K562 (cell line): ENCODE results near the gene FUZ. TPM values are rescaled to one million over a fixed set of nuclear protein-coding genes. Genes with fewer than 3 reads are reported as not detected.

Experiments
- ATF1 ChIP-seq, 2 experiments: fragments of 450-650 bp in 1 of 2; IDR thresholded peaks; 2 replicates each; pipeline ENCODE4 v1.6.1; 2016; ENCODE audit warnings: missing compliant biosample characterization in 1 of 2, missing genetic modification characterization in 1 of 2
- ATF2 ChIP-seq: sonication (generic); formaldehyde crosslinking; IDR thresholded peaks from 2 replicates; pipeline ENCODE4 v1.8.1; 2022; ENCODE audit warnings: missing genetic modification reagents
- ATF7 ChIP-seq: fragments of 450-650 bp; IDR thresholded peaks from 2 replicates; pipeline ENCODE4 v1.7.1; 2014; ENCODE audit warnings: mild to moderate bottlenecking, moderate library complexity
- CBFB ChIP-seq: sonication (generic); formaldehyde crosslinking; IDR thresholded peaks from 2 replicates; pipeline ENCODE4 v1.4.0; 2020; ENCODE audit warnings: mild to moderate bottlenecking, missing genetic modification reagents
- CCAR2 ChIP-seq: fragments of 200-400 bp; formaldehyde crosslinking; IDR thresholded peaks from 2 replicates; pipeline ENCODE4 v1.6.1; 2017; ENCODE audit warnings: mild to moderate bottlenecking, low read depth, low read length
- E2F3 ChIP-seq: fragments of 250-450 bp; sonication (Bioruptor Pico); IDR thresholded peaks from 2 replicates; pipeline ENCODE4 v1.4.0; 2020; ENCODE audit warnings: mild to moderate bottlenecking
- GTF2E2 ChIP-seq: fragments of 200-800 bp; sonication (Bioruptor generic); IDR thresholded peaks from 2 replicates; pipeline ENCODE4 v1.6.1; 2016; ENCODE audit warnings: missing genetic modification characterization, missing compliant biosample characterization
- HNRNPUL1 ChIP-seq: fragments of 200-400 bp; formaldehyde crosslinking; IDR thresholded peaks from 2 replicates; pipeline ENCODE4 v1.6.1; 2017; ENCODE audit warnings: low read length
- KAT8 ChIP-seq: fragments of 450-650 bp; IDR thresholded peaks from 2 replicates; pipeline ENCODE4 v1.6.1; 2016; ENCODE audit warnings: low read depth, mild to moderate bottlenecking
- KDM1A ChIP-seq, 2 experiments: fragments of 450-650 bp; IDR thresholded peaks; 2 replicates each; pipeline ENCODE4 v1.6.1; 2016; ENCODE audit warnings: mild to moderate bottlenecking in 2 of 2
- MEF2D ChIP-seq: conservative IDR thresholded peaks from 2 replicates; pipeline ENCODE4 v1.6.1; 2016; ENCODE audit warnings: low read depth, missing genetic modification characterization, missing compliant biosample characterization
- MLLT1 ChIP-seq, 2 experiments: fragments of 450-650 bp; IDR thresholded peaks; 2 replicates each; pipeline ENCODE4 v1.6.1; 2016
- NFE2L1 ChIP-seq: fragments of 450-650 bp; IDR thresholded peaks from 2 replicates; pipeline ENCODE4 v1.6.1; 2016; ENCODE audit warnings: missing genetic modification characterization, low read depth, mild to moderate bottlenecking, missing compliant biosample characterization, moderate library complexity, borderline replicate concordance
- RAD21 ChIP-seq, 2 experiments: fragments of 250-450 bp in 1 of 2; fragments of 450-650 bp in 1 of 2; sonication (Bioruptor Pico) in 1 of 2; formaldehyde crosslinking in 1 of 2; IDR thresholded peaks in 1 of 2; conservative IDR thresholded peaks in 1 of 2; 2 replicates each; pipeline versions ENCODE4 v1.4.0 to v1.8.0; 2020 to 2022; ENCODE audit warnings: mild to moderate bottlenecking in 2 of 2, moderate library complexity in 1 of 2
- TEAD1 ChIP-seq, 2 experiments: fragments of 450-650 bp in 1 of 2; sonication (generic) in 1 of 2; formaldehyde crosslinking; IDR thresholded peaks; 2 replicates each; pipeline versions ENCODE4 v1.4.0 to v1.8.0; 2020 to 2022; ENCODE audit warnings: mild to moderate bottlenecking in 2 of 2, missing genetic modification reagents in 1 of 2
- TEAD4 ChIP-seq, 2 experiments: sonication (generic) in 1 of 2; formaldehyde crosslinking in 1 of 2; IDR thresholded peaks; 2 replicates each; pipeline versions ENCODE4 v1.6.1 to v1.8.0; 2012 to 2022; ENCODE audit warnings: borderline replicate concordance in 1 of 2, inconsistent platforms in 1 of 2, low read length in 1 of 2, mild to moderate bottlenecking in 1 of 2, missing genetic modification reagents in 1 of 2
- ZFP30 ChIP-seq: fragments of 250-450 bp; sonication (Bioruptor Pico); IDR thresholded peaks from 2 replicates; pipeline ENCODE4 v1.8.0; 2022; ENCODE audit warnings: moderate library complexity, mild to moderate bottlenecking, inconsistent platforms, borderline replicate concordance
- ZNF280A ChIP-seq: fragments of 450-650 bp; IDR thresholded peaks from 2 replicates; pipeline ENCODE4 v1.6.1; 2018; ENCODE audit warnings: mild to moderate bottlenecking, low read depth; ENCODE audit not compliant: partially characterized antibody
- ZNF347 ChIP-seq: fragments of 450-650 bp; formaldehyde crosslinking; IDR thresholded peaks from 2 replicates; pipeline ENCODE4 v1.4.0; 2020; ENCODE audit warnings: low read depth, mild to moderate bottlenecking, moderate library complexity
- ZNF449 ChIP-seq: fragments of 250-450 bp; sonication (Bioruptor Pico); IDR thresholded peaks from 2 replicates; pipeline ENCODE4 v1.8.0; 2022; ENCODE audit warnings: moderate library complexity, mild to moderate bottlenecking, inconsistent platforms
- ZNF57 ChIP-seq: fragments of 450-650 bp; formaldehyde crosslinking; IDR thresholded peaks from 2 replicates; pipeline ENCODE4 v1.4.0; 2020; ENCODE audit warnings: mild to moderate bottlenecking, moderate library complexity
- polyA plus RNA-seq, 8 experiments: library from polyadenylated mRNA; depleted of rRNA in 4 of 8; stranded (reverse) in 5 of 8; unstranded in 3 of 8; fragments of >200 nt; fragmentation: Nextera tagmentation in 2 of 8; fragmentation: Illumina TruSeq in 1 of 8; extraction: Ambion mirVana in 2 of 8; extraction: Trizol in 1 of 8; gene quantifications; 2 replicates each; pipeline versions ENCODE4 v1.2.1 to v1.2.3, GENCODE V29; 2011 to 2014; ENCODE audit warnings: inconsistent platforms in 1 of 8, missing spikeins in 1 of 8
- total RNA-seq, 7 experiments: library from RNA; depleted of rRNA in 6 of 7; stranded (reverse); fragments of >200 nt in 6 of 7; fragmentation: Illumina TruSeq in 2 of 7; extraction: Trizol in 2 of 7; gene quantifications; 2 replicates each; pipeline versions ENCODE4 v1.2.1 to v1.2.3, GENCODE V29; 2011 to 2021; ENCODE audit warnings: low replicate concordance in 1 of 7

The FUZ gene
- total and polyA plus RNA-seq, 9 of the 15 experiments (the other 6 are each of a cell fraction or from before 2014, with no cell fraction given): 0.17 to 7.6 (median 3.6) TPM; not detected in 1

GRCh38 chr19:49862391-49863253, 49.5 kb upstream of the FUZ start (continued):
- TF ChIP-seq CCAR2 (no peak), NFE2L1 (tag) (no peak), MEF2D (tag) (no peak), ZNF57 (CRISPR knock-in tag) (no peak), GTF2E2 (tag) (no peak), ZFP30 (no peak), TEAD1 (CRISPR knock-in tag; IDR thresholded peaks at IDR 0.05) (no peak), TEAD4 (IDR thresholded peaks at IDR 0.05; ENCODE audit: low read length) (no peak), TEAD4 (CRISPR knock-in tag; IDR thresholded peaks at IDR 0.05; ENCODE audit: borderline replicate concordance) (no peak), ATF2 (CRISPR knock-in tag) (no peak), ATF1 (CRISPR knock-in tag; IDR thresholded peaks at IDR 0.05) (no peak), ATF1 (tag; IDR thresholded peaks at IDR 0.05) (no peak), E2F3 (CRISPR knock-in tag) (no peak), CBFB (CRISPR knock-in tag) (no peak), KAT8 (no peak), ATF7 (no peak), MLLT1 (IDR thresholded peaks at IDR 0.05) (no peak), HNRNPUL1 (no peak), KDM1A (IDR thresholded peaks at IDR 0.05) (peak in 1 of 2 experiments; percentile 62; a peak in 1 of 4 replicates), ZNF347 (no peak), RAD21 (CRISPR knock-in tag; conservative IDR thresholded peaks at IDR 0.05 in 1 of 2, IDR thresholded peaks at IDR 0.05 in 1 of 2) (peak in 1 of 2 experiments; percentile 36; a peak in 1 of 4 replicates), ZNF449 (CRISPR knock-in tag) (no peak), ZNF280A (no peak)
